ENCODE results near the gene AGBL5. TPM values are rescaled to one million over a fixed set of nuclear protein-coding genes. Genes with fewer than 3 reads are reported as not detected.
"Not testable (repeated sequence)": the region's sequence is repeated elsewhere in the genome, so short reads cannot be mapped to it uniquely, and the experiment has no call there.

Gene AGBL5
- total RNA-seq, 1 donor: 35.0 TPM

GRCh38 chr2:27117995-27118524, 66.6 kb downstream of the AGBL5 start:
- no peak for TF ChIP-seq CTCF (IDR thresholded peaks at IDR 0.05; ENCODE audit: insufficient read depth, low read depth, low read length)
- no peak overlapping the region for H3K4me3 ChIP-seq (ENCODE audit: low read depth, low read length)
- no peak for DNase-seq (ENCODE audit: low read depth)

DNA sequence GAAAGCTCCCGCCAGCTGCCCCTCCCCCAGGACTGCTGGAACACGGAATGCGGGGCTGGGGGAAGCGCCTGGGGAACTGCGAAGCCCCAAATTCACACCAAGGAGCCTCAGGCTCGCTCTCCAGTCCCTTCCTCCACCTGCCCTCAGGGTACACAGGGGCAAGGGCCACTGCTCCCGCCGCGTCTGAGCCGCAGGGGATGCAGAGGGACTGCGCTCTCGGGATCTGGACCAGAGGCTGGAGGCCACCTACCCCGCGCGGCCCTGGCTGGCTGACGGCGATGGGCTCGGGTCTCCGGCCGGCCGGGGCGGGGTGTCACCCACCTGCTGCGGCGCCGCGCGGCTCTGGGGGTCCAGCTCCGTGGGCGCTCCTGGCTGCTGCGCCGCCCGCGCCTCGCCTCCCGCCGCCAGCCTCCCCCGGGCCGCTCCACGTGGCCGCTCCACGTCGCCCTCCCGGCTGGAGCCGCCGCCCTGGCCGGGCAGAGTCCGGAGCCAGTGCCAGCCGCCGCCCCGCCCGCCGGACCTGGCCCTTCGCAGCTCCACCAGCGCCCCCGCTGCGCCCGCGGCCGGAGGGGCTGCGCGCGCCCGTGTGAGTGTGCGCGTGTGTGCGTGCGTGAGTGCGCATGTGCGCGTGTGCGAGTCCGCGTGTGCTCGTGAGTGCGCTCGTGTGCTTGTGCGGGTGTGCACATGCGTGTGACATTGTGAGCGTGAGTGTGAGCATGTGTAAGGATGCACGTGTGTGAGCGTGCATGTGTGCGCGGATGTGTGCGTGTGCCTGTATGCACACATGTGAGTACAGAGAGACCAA, 67.3 kb downstream of the AGBL5 start, which contains the start of gene CGREF1:
CGREF1 (minus strand) TSS at position 604 of the 805 bp plus-strand sequence. CDS start 14,762 bp downstream, outside the sequence.
- no peak for DNase-seq (ENCODE audit: low read depth)
- TF ChIP-seq CTCF (IDR thresholded peaks at IDR 0.05; ENCODE audit: insufficient read depth, low read depth, low read length): no peak
- H3K4me3 ChIP-seq (ENCODE audit: low read depth, low read length): peak within 1 kb of the TSS; percentile 44

- peak overlapping the region; percentile 44 for H3K4me3 ChIP-seq (ENCODE audit: low read depth, low read length)
- DNase-seq (ENCODE audit: low read depth): not testable (repeated sequence)
These were observed 67.8 kb downstream of the AGBL5 start for GRCh38 chr2:27119330-27119670.

Other genes starting within 250 kb of the AGBL5 start
- not detected in 2 replicates for gene DPYSL5, start 203.5 kb upstream of the AGBL5 start, total RNA-seq
- 3.5 TPM in 2 replicates for gene MAPRE3, start 81.0 kb upstream of the AGBL5 start, total RNA-seq
- 57.7 and 70.4 TPM in 2 replicates for gene TMEM214, start 18.7 kb upstream of the AGBL5 start, total RNA-seq
- gene OST4, start 20.0 kb downstream of the AGBL5 start, total RNA-seq: 239 and 282 TPM in 2 replicates
- 144 and 160 TPM in 2 replicates for gene EMILIN1, start 26.9 kb downstream of the AGBL5 start, total RNA-seq
- gene KHK, start 35.1 kb downstream of the AGBL5 start, total RNA-seq: 0.97 and 1.3 TPM in 2 replicates
- gene CGREF1, start 67.5 kb downstream of the AGBL5 start, total RNA-seq: under 0.01 TPM in 2 replicates
- gene ABHD1, start 72.1 kb downstream of the AGBL5 start, total RNA-seq: under 0.01 TPM in 1 of 2 replicates, not detected in the other
- gene PREB, start 83.0 kb downstream of the AGBL5 start, total RNA-seq: 39.3 and 45.3 TPM in 2 replicates
- gene PRR30, start 87.7 kb downstream of the AGBL5 start, total RNA-seq: not detected in 2 replicates
- not detected in 2 replicates for gene TCF23, start 97.3 kb downstream of the AGBL5 start, total RNA-seq
- gene ATRAID, start 160.4 kb downstream of the AGBL5 start, total RNA-seq: 159 and 166 TPM in 2 replicates
- gene SLC5A6, start 160.6 kb downstream of the AGBL5 start, total RNA-seq: 20.9 and 25.9 TPM in 2 replicates
- gene CAD, start 165.7 kb downstream of the AGBL5 start, total RNA-seq: 32.4 and 43.8 TPM in 2 replicates
- 0.32 TPM in 1 of 2 replicates, not detected in the other for gene SLC30A3, start 211.4 kb downstream of the AGBL5 start, total RNA-seq
- not detected in 2 replicates for gene DNAJC5G, start 223.8 kb downstream of the AGBL5 start, total RNA-seq
- gene TRIM54, start 230.8 kb downstream of the AGBL5 start, total RNA-seq: not detected in 2 replicates

Measured in fibroblast of villous mesenchyme (primary cell).